ENCODE results near the gene PDE4D. TPM values are rescaled to one million over a fixed set of nuclear protein-coding genes. Genes with fewer than 3 reads are reported as not detected.

PDE4D gene
- total RNA-seq, 1 experiment from 2014 or later = 3.3 TPM

DNA sequence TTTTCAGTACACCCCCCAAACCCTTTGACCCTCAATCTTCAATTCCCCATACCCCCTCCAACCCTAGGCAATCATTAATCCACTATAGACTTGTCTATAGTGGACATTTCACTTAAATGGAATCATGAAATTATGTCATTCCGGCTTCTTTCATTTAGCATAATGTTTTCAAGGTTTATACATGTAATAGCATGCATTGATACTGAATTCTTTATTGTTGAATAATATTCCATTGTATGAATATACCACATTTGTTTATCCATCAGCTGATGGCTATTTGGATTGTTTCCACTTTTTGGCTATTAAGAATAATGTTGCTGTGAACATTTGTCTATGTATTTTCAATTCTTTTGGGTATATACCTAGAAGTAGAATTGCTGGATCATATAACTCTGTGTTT, 238.8 kb downstream of the PDE4D start (continued):
- TF ChIP-seq, protein P1, sequence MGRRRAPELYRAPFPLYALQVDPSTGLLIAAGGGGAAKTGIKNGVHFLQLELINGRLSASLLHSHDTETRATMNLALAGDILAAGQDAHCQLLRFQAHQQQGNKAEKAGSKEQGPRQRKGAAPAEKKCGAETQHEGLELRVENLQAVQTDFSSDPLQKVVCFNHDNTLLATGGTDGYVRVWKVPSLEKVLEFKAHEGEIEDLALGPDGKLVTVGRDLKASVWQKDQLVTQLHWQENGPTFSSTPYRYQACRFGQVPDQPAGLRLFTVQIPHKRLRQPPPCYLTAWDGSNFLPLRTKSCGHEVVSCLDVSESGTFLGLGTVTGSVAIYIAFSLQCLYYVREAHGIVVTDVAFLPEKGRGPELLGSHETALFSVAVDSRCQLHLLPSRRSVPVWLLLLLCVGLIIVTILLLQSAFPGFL (CRISPR knock-in tag; IDR thresholded peaks at IDR 0.05; ENCODE audit: borderline replicate concordance) = no peak

DNA sequence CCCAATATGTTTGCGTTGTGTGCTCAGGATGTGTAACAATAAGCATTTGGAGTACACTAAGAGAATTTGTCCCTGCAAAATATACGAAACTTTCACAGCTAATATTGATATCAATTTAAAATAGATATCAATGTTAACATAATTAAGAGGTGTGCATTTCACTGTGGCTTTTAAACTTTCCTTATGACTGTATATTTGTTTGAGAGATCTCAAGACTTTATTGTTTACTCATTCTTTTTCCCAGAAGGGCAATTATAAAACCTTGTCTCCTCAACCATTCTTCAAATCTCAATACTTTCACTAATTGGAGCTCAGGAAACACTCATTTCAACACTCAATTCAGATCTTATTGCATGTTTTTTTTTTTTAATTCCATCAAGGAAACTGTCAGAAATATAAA, 241.1 kb downstream of the PDE4D start:
- POLR2A ChIA-PET = no interaction called here
- DNase-seq (ENCODE audit: low spot score) (no peak), ATAC-seq (no peak)
- Mint-ChIP-seq H3K27me3 (ENCODE audit: low read depth) (no peaks in the 10 kb centered on the region), H3K9me3 (no peaks in the 10 kb centered on the region), H3K36me3 (no peaks in the 10 kb centered on the region), H3K27ac (no peak overlapping the region), H3K4me3 (no peak overlapping the region), H3K4me1 (peaks cover 8% of the 10 kb centered on the region)
- CTCF ChIA-PET = no interaction called here
- TF ChIP-seq GTF2I (CRISPR knock-in tag; conservative IDR thresholded peaks at IDR 0.05) (no peak), FOXJ3 (CRISPR knock-in tag; IDR thresholded peaks at IDR 0.05; ENCODE audit: borderline replicate concordance) (no peak), TCF7 (CRISPR knock-in tag; IDR thresholded peaks at IDR 0.05; ENCODE audit: low read depth) (no peak), GRHL2 (CRISPR knock-in tag; IDR thresholded peaks at IDR 0.05; ENCODE audit: insufficient replicate concordance, severe bottlenecking) (no peak), NFATC4 (CRISPR knock-in tag; IDR thresholded peaks at IDR 0.05) (no peak), ZNF121 (CRISPR knock-in tag; IDR thresholded peaks at IDR 0.05) (no peak), ZNF263 (CRISPR knock-in tag; IDR thresholded peaks at IDR 0.05; ENCODE audit: low read depth) (no peak), TP53 (CRISPR knock-in tag; IDR thresholded peaks at IDR 0.05) (no peak), MYBL2 (CRISPR knock-in tag; IDR thresholded peaks at IDR 0.05) (no peak), ZNF138 (CRISPR knock-in tag; conservative IDR thresholded peaks at IDR 0.05) (no peak), ZBTB21 (CRISPR knock-in tag; IDR thresholded peaks at IDR 0.05; ENCODE audit: borderline replicate concordance) (no peak), NR1H2 (CRISPR knock-in tag; IDR thresholded peaks at IDR 0.05) (no peak)
- TF ChIP-seq, protein P2, sequence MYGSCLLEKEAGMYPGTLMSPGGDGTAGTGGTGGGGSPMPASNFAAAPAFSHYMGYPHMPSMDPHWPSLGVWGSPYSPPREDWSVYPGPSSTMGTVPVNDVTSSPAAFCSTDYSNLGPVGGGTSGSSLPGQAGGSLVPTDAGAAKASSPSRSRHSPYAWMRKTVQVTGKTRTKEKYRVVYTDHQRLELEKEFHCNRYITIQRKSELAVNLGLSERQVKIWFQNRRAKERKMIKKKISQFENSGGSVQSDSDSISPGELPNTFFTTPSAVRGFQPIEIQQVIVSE (CRISPR knock-in tag; IDR thresholded peaks at IDR 0.05; ENCODE audit: borderline replicate concordance) = no peak
- TF ChIP-seq, protein P3, sequence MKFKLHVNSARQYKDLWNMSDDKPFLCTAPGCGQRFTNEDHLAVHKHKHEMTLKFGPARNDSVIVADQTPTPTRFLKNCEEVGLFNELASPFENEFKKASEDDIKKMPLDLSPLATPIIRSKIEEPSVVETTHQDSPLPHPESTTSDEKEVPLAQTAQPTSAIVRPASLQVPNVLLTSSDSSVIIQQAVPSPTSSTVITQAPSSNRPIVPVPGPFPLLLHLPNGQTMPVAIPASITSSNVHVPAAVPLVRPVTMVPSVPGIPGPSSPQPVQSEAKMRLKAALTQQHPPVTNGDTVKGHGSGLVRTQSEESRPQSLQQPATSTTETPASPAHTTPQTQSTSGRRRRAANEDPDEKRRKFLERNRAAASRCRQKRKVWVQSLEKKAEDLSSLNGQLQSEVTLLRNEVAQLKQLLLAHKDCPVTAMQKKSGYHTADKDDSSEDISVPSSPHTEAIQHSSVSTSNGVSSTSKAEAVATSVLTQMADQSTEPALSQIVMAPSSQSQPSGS (CRISPR knock-in tag; IDR thresholded peaks at IDR 0.05; ENCODE audit: borderline replicate concordance, low read depth) = no peak
- TF ChIP-seq, protein P4, sequence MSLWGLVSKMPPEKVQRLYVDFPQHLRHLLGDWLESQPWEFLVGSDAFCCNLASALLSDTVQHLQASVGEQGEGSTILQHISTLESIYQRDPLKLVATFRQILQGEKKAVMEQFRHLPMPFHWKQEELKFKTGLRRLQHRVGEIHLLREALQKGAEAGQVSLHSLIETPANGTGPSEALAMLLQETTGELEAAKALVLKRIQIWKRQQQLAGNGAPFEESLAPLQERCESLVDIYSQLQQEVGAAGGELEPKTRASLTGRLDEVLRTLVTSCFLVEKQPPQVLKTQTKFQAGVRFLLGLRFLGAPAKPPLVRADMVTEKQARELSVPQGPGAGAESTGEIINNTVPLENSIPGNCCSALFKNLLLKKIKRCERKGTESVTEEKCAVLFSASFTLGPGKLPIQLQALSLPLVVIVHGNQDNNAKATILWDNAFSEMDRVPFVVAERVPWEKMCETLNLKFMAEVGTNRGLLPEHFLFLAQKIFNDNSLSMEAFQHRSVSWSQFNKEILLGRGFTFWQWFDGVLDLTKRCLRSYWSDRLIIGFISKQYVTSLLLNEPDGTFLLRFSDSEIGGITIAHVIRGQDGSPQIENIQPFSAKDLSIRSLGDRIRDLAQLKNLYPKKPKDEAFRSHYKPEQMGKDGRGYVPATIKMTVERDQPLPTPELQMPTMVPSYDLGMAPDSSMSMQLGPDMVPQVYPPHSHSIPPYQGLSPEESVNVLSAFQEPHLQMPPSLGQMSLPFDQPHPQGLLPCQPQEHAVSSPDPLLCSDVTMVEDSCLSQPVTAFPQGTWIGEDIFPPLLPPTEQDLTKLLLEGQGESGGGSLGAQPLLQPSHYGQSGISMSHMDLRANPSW (CRISPR knock-in tag; conservative IDR thresholded peaks at IDR 0.05; ENCODE audit: low read depth) = no peak
- TF ChIP-seq, protein P5, sequence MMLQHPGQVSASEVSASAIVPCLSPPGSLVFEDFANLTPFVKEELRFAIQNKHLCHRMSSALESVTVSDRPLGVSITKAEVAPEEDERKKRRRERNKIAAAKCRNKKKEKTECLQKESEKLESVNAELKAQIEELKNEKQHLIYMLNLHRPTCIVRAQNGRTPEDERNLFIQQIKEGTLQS (CRISPR knock-in tag; conservative IDR thresholded peaks at IDR 0.05) = no peak
